HCT116 (cell line): ENCODE measurements around the gene DPF3. TPM values are rescaled to one million over a fixed set of nuclear protein-coding genes. Genes with fewer than 3 reads are reported as not detected.
A peak's percentile ranks its signal among the peaks of the same experiment; 100 is the strongest.

ENCODE experiments used
- ATAC-seq: fragments of 200-7000 bp; cut with Tn5 transposase; 2 replicates; pipeline ENCODE4 v1.9.1; 2020; ENCODE audit warnings: mild to moderate bottlenecking, moderate library complexity
- BruUV-seq: library from RNA; stranded (reverse); fragments of 400-500 nt; replicated peaks from 2 replicates; lab custom pipeline; 2021; lab: Mats Ljungman, UMichigan
- CTCF ChIA-PET: fragments of 300-600 bp; sonication (Branson Sonifier 250); formaldehyde crosslinking; loops from one replicate; lab custom pipeline; 2021; ENCODE audit warnings: antibody characterized with exemption; lab: Charles Lee
- POLR2A ChIA-PET: fragments of 300-600, 350-600 bp; sonication (Branson Sonifier 250); formaldehyde crosslinking; loops from one replicate; lab custom pipeline; 2021; ENCODE audit warnings: antibody characterized with exemption; lab: Charles Lee
- RAD21 ChIA-PET, 2 experiments: fragments of 300-600 bp; sonication (Branson Sonifier 250); formaldehyde crosslinking; loops; one replicate each; lab custom pipeline; 2023; ENCODE audit warnings: low total read pairs in 2 of 2; ENCODE audit not compliant: uncharacterized antibody in 2 of 2, unreplicated experiment in 2 of 2, low non-redundant PET in 1 of 2; lab: Charles Lee
- DNase-seq: peaks from one replicate; pipeline ENCODE4 v3.0.0-alpha.2; 2010; ENCODE audit warnings: low read depth, low spot score
- H2AFZ ChIP-seq: fragments of 200-600 bp; shearing (Covaris generic), sonication (generic); 2 replicates; pipeline ENCODE4 v1.6.1; 2017; ENCODE audit warnings: low read depth, mixed run types, mixed read lengths, antibody characterized with exemption, low read length; ENCODE audit not compliant: poor library complexity, severe bottlenecking
- H3K27ac ChIP-seq: 2 replicates; pipeline ENCODE4 v1.5.1; 2012; ENCODE audit warnings: low read depth, low read length
- H3K27me3 ChIP-seq: fragments of 200-600 bp; sonication (generic); 2 replicates; pipeline ENCODE4 v1.6.1; 2016; ENCODE audit warnings: mixed run types, low read length, mixed read lengths; ENCODE audit not compliant: insufficient read depth
- H3K36me3 ChIP-seq, 2 experiments: fragments of 200-500 bp in 1 of 2; fragments of 200-600 bp in 1 of 2; sonication (Bioruptor generic) in 1 of 2; sonication (generic) in 1 of 2; 2 replicates each; pipeline versions ENCODE4 v1.5.1 to v1.6.1; 2014 to 2016; ENCODE audit warnings: low read length in 2 of 2, inconsistent platforms in 1 of 2, mixed read lengths in 1 of 2, mixed run types in 1 of 2; ENCODE audit not compliant: insufficient read depth in 2 of 2, control insufficient read depth in 1 of 2
- H3K4me1 ChIP-seq, 2 experiments: fragments of 200-600 bp in 1 of 2; sonication (generic) in 1 of 2; 2 replicates each; pipeline versions ENCODE4 v1.5.1 to v1.6.1; 2012 to 2017; ENCODE audit warnings: low read length in 2 of 2, inconsistent platforms in 1 of 2, mild to moderate bottlenecking in 1 of 2, mixed read lengths in 1 of 2, mixed run types in 1 of 2, moderate library complexity in 1 of 2; ENCODE audit not compliant: insufficient read depth in 2 of 2, control insufficient read depth in 1 of 2
- H3K4me2 ChIP-seq: fragments of 200-600 bp; sonication (generic); 2 replicates; pipeline ENCODE4 v1.6.1; 2017; ENCODE audit warnings: mixed run types, low read length, mixed read lengths
- H3K4me3 ChIP-seq, 2 experiments: fragments of 200-600 bp in 1 of 2; sonication (generic) in 1 of 2; replicated peaks in 1 of 2; 2 replicates each; pipeline ENCODE4 v1.5.1; 2011 to 2016; ENCODE audit warnings: low read length in 2 of 2, control low read depth in 1 of 2, low read depth in 1 of 2, mild to moderate bottlenecking in 1 of 2, mixed read lengths in 1 of 2, mixed run types in 1 of 2
- H3K79me2 ChIP-seq: fragments of 200-600 bp; sonication (generic); 2 replicates; pipeline ENCODE4 v1.6.1; 2017; ENCODE audit warnings: mild to moderate bottlenecking, mixed run types, low read length, moderate library complexity, mixed read lengths; ENCODE audit not compliant: insufficient read depth
- H3K9ac ChIP-seq: fragments of 200-600 bp; sonication (generic); 2 replicates; pipeline ENCODE4 v1.6.1; 2016; ENCODE audit warnings: low read length, mixed read lengths
- H3K9me2 ChIP-seq: fragments of 200-600 bp; sonication (generic), shearing (Covaris generic); 2 replicates; pipeline ENCODE4 v1.6.1; 2017; ENCODE audit warnings: mixed run types, mild to moderate bottlenecking, moderate library complexity; ENCODE audit not compliant: insufficient read depth
- H3K9me3 ChIP-seq, 2 experiments: fragments of 200-500 bp in 1 of 2; fragments of 200-600 bp in 1 of 2; sonication (Bioruptor generic) in 1 of 2; sonication (generic) in 1 of 2; 2 replicates each; pipeline ENCODE4 v1.6.1; 2014 to 2017; ENCODE audit warnings: low read length in 2 of 2, mixed read lengths in 2 of 2, inconsistent platforms in 1 of 2, low read depth in 1 of 2, mild to moderate bottlenecking in 1 of 2, mixed run types in 1 of 2, moderate library complexity in 1 of 2; ENCODE audit not compliant: control insufficient read depth in 1 of 2, insufficient read depth in 1 of 2
- H4K20me1 ChIP-seq: fragments of 200-600 bp; sonication (generic), shearing (Covaris generic); 2 replicates; pipeline ENCODE4 v1.6.1; 2017; ENCODE audit warnings: mixed run types, mild to moderate bottlenecking, moderate library complexity; ENCODE audit not compliant: insufficient read depth
- CEBPB ChIP-seq: IDR thresholded peaks from 2 replicates; pipeline ENCODE4 v1.6.1; 2012; ENCODE audit warnings: low read depth
- CTCF ChIP-seq, 3 experiments: fragments of 200-600 bp in 1 of 3; sonication (generic) in 1 of 3; IDR thresholded peaks in 2 of 3; conservative IDR thresholded peaks in 1 of 3; 2 replicates each; pipeline ENCODE4 v1.5.1; 2012 to 2017; ENCODE audit warnings: low read depth in 2 of 3, low read length in 2 of 3, antibody characterized with exemption in 1 of 3, borderline replicate concordance in 1 of 3, control low read depth in 1 of 3, mild to moderate bottlenecking in 1 of 3, mixed read lengths in 1 of 3, mixed run types in 1 of 3, moderate library complexity in 1 of 3; ENCODE audit not compliant: insufficient read depth in 1 of 3
- EGR1 ChIP-seq: IDR thresholded peaks from 2 replicates; pipeline ENCODE4 v1.6.1; 2012; ENCODE audit warnings: low read depth
- EZH2 ChIP-seq: fragments of 200-600 bp; sonication (generic); IDR thresholded peaks from 2 replicates; pipeline ENCODE4 v1.6.1; 2017; ENCODE audit warnings: antibody characterized with exemption, mixed run types
- FOSL1 ChIP-seq: IDR thresholded peaks from 2 replicates; pipeline ENCODE4 v1.6.1; 2012; ENCODE audit warnings: low read depth
- POLR2A ChIP-seq: IDR thresholded peaks from 2 replicates; pipeline ENCODE4 v1.7.0; 2011; ENCODE audit warnings: borderline replicate concordance; ENCODE audit not compliant: insufficient read depth, insufficient read length; ENCODE audit errors: extremely low read depth
- POLR2AphosphoS5 ChIP-seq: IDR thresholded peaks from 2 replicates; pipeline ENCODE4 v1.6.1; 2011; ENCODE audit warnings: mild to moderate bottlenecking, low read depth, low read length, moderate library complexity
- SIN3A ChIP-seq: IDR thresholded peaks from 2 replicates; pipeline ENCODE4 v1.6.1; 2012; ENCODE audit warnings: low read depth
- SP1 ChIP-seq: IDR thresholded peaks from 2 replicates; pipeline ENCODE4 v1.6.1; 2012; ENCODE audit warnings: low read depth
- intact Hi-C: fragments of 100-400 bp; cut with micrococcal nuclease; formaldehyde crosslinking; loops from 2 replicates; pipeline ENCODE4 v1.10.0; 2022
- total RNA-seq: library from RNA; stranded (reverse); gene quantifications from one replicate; pipeline ENCODE4 v1.2.1, GENCODE V29; 2021; ENCODE audit not compliant: unreplicated experiment
- TF ChIP-seq, protein P1 (sequence below): IDR thresholded peaks from 2 replicates; pipeline ENCODE4 v1.6.1; 2012

DPF3 gene
- total RNA-seq, 1 experiment from 2014 or later, result 0.27 TPM

DNA sequence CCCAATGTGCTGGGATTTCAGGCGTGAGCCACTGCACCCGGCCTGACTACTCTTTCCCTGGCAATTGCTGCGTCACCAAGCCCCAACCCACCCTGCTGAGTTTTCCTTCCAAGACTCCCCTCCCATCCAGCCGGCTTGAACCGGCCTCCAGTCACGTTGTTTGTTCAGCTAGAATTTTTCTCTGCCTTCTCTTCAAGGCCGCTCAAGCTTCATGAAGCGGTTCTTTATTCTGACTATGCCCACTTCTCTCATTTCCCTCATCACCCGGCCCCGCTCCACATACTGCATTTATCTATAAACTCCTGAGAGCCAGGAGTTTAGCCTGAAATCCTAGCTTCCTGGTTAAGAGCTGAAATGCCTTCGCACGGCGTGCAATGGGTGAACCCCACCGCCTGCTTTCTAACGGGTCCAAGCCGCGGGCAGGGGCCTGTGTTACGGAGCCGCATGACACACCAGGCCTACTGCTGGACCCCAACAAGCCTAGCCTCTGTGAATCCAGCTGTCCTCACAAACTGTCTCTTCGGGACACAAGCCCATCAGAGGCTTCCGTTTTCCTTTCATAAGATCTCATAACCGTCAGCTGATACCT lies 31.4 kb upstream of the DPF3 start:
- H3K4me3 ChIP-seq, result no peak overlapping the region
- H3K4me2 ChIP-seq, result peak overlapping the region; percentile 89; the same call in 1 of the 2 replicates
- no TSS peak for BruUV-seq
- ChIA-PET CTCF (interaction anchor here (1.2 to 2.3 kb wide), 2 partner anchors 24 to 411 kb away, joined by 3 to 8 read pairs; no protein-coding TSS in a partner anchor), RAD21 (no interaction called here), POLR2A (no interaction called here)
- no peaks in the 10 kb centered on the region for H3K27me3 ChIP-seq
- no peaks in the 10 kb centered on the region for H3K9me2 ChIP-seq
- intact Hi-C loops, result no loop called here
- ATAC-seq (no peak), DNase-seq (no peak)
- H2AFZ ChIP-seq, result no peak overlapping the region
- no peaks in the 10 kb centered on the region for H3K36me3 ChIP-seq
- H4K20me1 ChIP-seq, result no peaks in the 10 kb centered on the region
- TF ChIP-seq, protein P1, sequence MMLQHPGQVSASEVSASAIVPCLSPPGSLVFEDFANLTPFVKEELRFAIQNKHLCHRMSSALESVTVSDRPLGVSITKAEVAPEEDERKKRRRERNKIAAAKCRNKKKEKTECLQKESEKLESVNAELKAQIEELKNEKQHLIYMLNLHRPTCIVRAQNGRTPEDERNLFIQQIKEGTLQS, result no peak
- TF ChIP-seq EZH2 (no peak), CTCF (IDR thresholded peaks at IDR 0.05 in 2 of 3, conservative IDR thresholded peaks at IDR 0.05 in 1 of 3; ENCODE audit: borderline replicate concordance in 1 of 3, insufficient read depth in 1 of 3, low read depth in 2 of 3, low read length in 2 of 3) (no peak), CEBPB (no peak), SP1 (no peak), POLR2AphosphoS5 (no peak), FOSL1 (no peak), EGR1 (no peak), POLR2A (no peak), SIN3A (no peak)
- H3K9me3 ChIP-seq, result no peaks in the 10 kb centered on the region
- peaks cover 26% of the 10 kb centered on the region; the same call in 1 of the 2 replicates for H3K79me2 ChIP-seq
- H3K9ac ChIP-seq, result peak overlapping the region; percentile 83; the same call in 1 of the 2 replicates
- no peak overlapping the region for H3K27ac ChIP-seq
- peaks cover 3 to 26% of the 10 kb centered on the region in 2 experiments; a peak in 3 of 4 replicates for H3K4me1 ChIP-seq
